ENCODE data around the gene TCF4.

The TCF4 gene

DNA sequence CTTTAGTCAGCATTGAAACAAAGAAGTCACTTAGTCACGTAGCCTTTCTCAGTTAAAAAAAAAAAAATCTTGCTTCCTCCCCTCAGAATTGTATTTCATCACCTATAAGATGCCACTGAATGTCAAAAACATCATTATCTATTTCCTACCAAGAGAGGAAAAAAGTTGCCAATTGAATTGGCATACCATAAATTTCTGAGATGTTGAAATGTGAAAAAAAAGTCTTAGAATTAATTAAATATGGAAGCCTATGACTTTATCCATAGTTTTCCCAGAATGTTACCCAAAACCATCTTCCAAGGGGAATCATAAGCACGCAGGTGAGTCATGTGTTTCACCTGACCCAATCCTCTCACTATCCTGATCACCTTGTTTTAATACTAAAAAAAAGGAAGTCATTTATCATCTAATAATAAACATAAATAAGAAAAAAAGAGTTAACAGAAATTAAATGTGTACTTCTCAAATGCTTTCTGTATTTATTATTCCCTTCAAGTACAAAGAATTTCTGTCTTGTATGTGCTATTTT, 205.7 kb downstream of the TCF4 start:
- H3K9me3 ChIP-seq (ENCODE audit: severe bottlenecking), result no peaks in the 10 kb centered on the region
- DNase-seq, result no peak
- no peaks in the 10 kb centered on the region for H3K36me3 ChIP-seq
- no peak overlapping the region for H3K27ac ChIP-seq
- TF ChIP-seq, protein P1, sequence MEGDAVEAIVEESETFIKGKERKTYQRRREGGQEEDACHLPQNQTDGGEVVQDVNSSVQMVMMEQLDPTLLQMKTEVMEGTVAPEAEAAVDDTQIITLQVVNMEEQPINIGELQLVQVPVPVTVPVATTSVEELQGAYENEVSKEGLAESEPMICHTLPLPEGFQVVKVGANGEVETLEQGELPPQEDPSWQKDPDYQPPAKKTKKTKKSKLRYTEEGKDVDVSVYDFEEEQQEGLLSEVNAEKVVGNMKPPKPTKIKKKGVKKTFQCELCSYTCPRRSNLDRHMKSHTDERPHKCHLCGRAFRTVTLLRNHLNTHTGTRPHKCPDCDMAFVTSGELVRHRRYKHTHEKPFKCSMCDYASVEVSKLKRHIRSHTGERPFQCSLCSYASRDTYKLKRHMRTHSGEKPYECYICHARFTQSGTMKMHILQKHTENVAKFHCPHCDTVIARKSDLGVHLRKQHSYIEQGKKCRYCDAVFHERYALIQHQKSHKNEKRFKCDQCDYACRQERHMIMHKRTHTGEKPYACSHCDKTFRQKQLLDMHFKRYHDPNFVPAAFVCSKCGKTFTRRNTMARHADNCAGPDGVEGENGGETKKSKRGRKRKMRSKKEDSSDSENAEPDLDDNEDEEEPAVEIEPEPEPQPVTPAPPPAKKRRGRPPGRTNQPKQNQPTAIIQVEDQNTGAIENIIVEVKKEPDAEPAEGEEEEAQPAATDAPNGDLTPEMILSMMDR (IDR thresholded peaks at IDR 0.05; ENCODE audit: low read depth, low read length), result no peak
- no peaks in the 10 kb centered on the region for H3K27me3 ChIP-seq (ENCODE audit: insufficient read depth, low read depth, severe bottlenecking)
- H3K4me3 ChIP-seq (ENCODE audit: low read depth, low read length), result no peak overlapping the region

DNA sequence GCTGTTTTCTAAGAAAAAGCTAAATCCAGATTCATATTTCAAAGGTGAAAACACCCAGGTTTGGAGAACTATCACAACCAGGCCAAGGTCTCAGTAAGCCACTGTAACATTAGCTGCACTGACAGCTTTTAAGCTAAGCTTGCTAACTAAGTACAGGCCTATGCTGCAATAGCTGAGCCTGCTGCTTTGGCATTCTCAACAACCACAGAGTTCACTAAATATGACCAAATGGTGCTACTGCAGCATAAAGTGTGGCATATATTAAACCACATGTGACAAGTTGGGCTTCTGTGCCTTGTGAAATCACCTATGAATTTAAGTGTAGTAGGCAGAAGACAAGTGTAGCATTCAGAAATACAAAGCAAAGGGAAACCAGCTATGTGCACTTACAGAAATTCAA, 206.7 kb downstream of the TCF4 start:
- no peak overlapping the region for H3K27ac ChIP-seq
- no peaks in the 10 kb centered on the region for H3K36me3 ChIP-seq
- no peak overlapping the region for H3K4me3 ChIP-seq (ENCODE audit: low read depth, low read length)
- H3K9me3 ChIP-seq (ENCODE audit: severe bottlenecking), result no peaks in the 10 kb centered on the region
- DNase-seq, result no peak
- no peaks in the 10 kb centered on the region for H3K27me3 ChIP-seq (ENCODE audit: insufficient read depth, low read depth, severe bottlenecking)
- TF ChIP-seq, protein P1 (IDR thresholded peaks at IDR 0.05; ENCODE audit: low read depth, low read length), result no peak

DNA sequence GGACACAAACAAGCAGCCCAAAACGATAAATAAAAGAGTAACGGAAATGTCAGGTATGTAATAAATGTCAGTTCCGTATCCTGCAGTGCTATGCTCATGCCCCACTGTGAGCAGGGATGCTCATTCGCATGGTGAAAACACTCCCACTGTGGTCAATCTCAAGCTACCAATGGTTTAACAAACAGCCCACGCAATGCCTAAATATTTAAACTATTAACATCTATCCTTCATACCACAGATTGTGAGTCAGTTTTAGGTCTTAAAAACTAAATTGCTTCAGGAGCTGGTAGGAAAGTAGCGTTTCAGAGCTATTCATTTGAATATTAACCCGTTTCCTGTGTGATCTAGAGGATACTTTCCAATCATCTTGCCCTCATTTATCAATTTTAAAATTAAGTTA, 207.4 kb downstream of the TCF4 start:
- no peak for DNase-seq
- no peak overlapping the region for H3K4me3 ChIP-seq (ENCODE audit: low read depth, low read length)
- no peak overlapping the region for H3K27ac ChIP-seq
- no peaks in the 10 kb centered on the region for H3K36me3 ChIP-seq
- H3K9me3 ChIP-seq (ENCODE audit: severe bottlenecking), result no peaks in the 10 kb centered on the region
- H3K27me3 ChIP-seq (ENCODE audit: insufficient read depth, low read depth, severe bottlenecking), result no peaks in the 10 kb centered on the region
- TF ChIP-seq, protein P1 (IDR thresholded peaks at IDR 0.05; ENCODE audit: low read depth, low read length), result no peak

DNA sequence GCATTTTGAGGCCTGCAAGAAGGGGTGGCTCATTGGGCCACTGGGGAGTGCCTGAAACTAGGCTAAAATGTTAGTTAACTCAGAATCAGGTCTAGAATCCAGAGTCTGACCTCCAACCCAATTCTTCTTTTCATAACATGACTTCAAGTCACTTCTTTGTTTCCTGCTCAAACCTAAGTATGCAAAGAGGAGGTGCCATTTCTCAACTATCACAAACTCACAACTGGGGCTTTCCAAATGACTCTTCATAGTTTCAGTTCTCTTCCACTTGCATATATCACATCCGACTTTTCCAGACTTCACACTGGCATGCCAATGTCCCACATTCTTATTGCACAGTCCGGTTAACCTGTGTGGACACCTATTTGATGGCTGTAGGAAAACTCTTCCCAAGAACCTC, 211.6 kb downstream of the TCF4 start:
- TF ChIP-seq, protein P1 (IDR thresholded peaks at IDR 0.05; ENCODE audit: low read depth, low read length), result no peak
- Histone ChIP-seq H3K4me3 (ENCODE audit: low read depth, low read length) (no peak overlapping the region), H3K27me3 (ENCODE audit: insufficient read depth, low read depth, severe bottlenecking) (no peaks in the 10 kb centered on the region), H3K36me3 (no peaks in the 10 kb centered on the region), H3K27ac (no peak overlapping the region), H3K9me3 (ENCODE audit: severe bottlenecking) (no peaks in the 10 kb centered on the region)
- DNase-seq, result no peak

DNA sequence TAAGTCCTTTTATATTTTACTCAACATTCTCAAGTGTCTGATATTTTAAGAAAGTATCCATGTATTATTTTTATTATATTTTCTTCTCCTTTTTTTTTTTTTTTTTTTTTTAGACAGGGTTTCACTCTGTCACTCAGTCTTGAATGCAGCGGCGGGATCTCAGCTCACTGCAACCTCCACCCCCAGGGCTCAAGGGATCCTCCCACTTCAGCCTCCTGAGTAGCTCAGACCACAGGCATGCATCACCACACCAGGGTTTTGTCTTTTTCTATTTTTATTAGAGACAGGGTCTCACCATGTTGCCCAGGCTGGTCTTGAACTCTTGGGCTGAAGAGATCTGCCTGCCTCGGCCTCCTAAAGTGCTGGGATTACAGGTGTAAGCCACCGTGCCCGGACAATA, 212.1 kb downstream of the TCF4 start:
- Histone ChIP-seq H3K27me3 (ENCODE audit: insufficient read depth, low read depth, severe bottlenecking) (no peaks in the 10 kb centered on the region), H3K27ac (no peak overlapping the region), H3K4me3 (ENCODE audit: low read depth, low read length) (no peak overlapping the region), H3K36me3 (no peaks in the 10 kb centered on the region), H3K9me3 (ENCODE audit: severe bottlenecking) (no peaks in the 10 kb centered on the region)
- no peak for DNase-seq
- TF ChIP-seq, protein P1 (IDR thresholded peaks at IDR 0.05; ENCODE audit: low read depth, low read length), result no peak

DNA sequence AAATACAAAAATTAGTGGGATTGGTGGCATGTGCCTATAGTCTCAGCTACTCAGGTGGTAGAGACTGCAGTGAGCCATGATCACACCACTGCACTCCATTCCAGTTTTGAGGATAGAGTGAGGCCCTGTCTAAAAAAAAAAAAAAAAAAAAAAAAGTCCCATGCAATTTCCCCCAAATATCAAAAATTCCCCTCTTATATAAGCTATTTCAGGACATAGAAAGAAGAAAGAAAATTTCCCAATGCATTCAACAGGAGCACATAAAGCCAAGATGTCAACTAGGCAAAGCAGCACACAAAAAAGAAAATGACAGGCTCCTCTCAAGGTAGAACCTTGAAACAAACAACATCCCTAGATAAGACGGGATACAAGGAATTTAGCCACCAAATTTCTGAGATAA, 213.3 kb downstream of the TCF4 start:
- TF ChIP-seq, protein P1 (IDR thresholded peaks at IDR 0.05; ENCODE audit: low read depth, low read length), result no peak
- no peak overlapping the region for H3K27ac ChIP-seq
- H3K27me3 ChIP-seq (ENCODE audit: insufficient read depth, low read depth, severe bottlenecking), result no peaks in the 10 kb centered on the region
- DNase-seq, result no peak
- no peaks in the 10 kb centered on the region for H3K36me3 ChIP-seq
- H3K4me3 ChIP-seq (ENCODE audit: low read depth, low read length), result no peak overlapping the region
- no peaks in the 10 kb centered on the region for H3K9me3 ChIP-seq (ENCODE audit: severe bottlenecking)
